Measurements from ENCODE around the gene MARCHF6. TPM values are rescaled to one million over a fixed set of nuclear protein-coding genes. Genes with fewer than 3 reads are reported as not detected.
"Not testable (repeated sequence)": the region's sequence is repeated elsewhere in the genome, so short reads cannot be mapped to it uniquely, and the experiment has no call there.

Gene MARCHF6
- total and polyA plus RNA-seq, 9 of the 15 experiments (the other 6 are each of a cell fraction or from before 2014, with no cell fraction given) = 74.1 to 456 (median 116) TPM

DNA sequence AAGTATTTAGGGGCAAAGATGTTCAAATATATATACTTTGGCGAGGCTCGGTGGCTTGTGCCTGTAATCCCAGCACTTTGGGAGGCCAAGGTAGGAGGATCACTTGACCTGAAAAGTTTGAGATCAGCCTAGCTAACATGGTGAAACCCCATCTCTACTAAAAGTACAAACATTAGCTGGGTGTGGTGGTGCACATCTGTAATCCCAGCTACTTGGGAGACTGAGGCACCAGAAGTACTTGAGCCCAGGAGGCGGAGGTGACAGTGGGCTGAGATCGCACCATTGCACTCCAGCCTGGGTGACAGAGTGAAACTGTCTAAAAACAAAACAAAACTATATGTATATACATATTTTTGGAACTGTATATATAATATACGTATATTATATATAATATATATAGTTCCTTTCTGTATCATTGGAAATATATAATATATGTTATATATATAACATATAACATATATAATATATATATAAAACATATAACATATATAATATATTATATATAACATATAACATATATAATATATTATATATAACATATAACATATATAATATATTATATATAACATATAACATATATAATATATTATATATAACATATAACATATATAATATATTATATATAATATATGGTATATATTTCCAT, 8.9 kb upstream of the MARCHF6 start:
- H3K9ac ChIP-seq (ENCODE audit: insufficient read depth in 1 of 2, low read depth in 2 of 2, low read length in 2 of 2); H3K4me1 ChIP-seq (replicated peaks in 1 of 2; ENCODE audit: control insufficient read depth in 2 of 2, insufficient read depth in 2 of 2, low read length in 2 of 2); H3K27me3 ChIP-seq (ENCODE audit: control insufficient read depth in 2 of 2, insufficient read depth in 2 of 2, low read length in 2 of 2); H2AFZ ChIP-seq (ENCODE audit: low read depth, low read length); H3K79me2 ChIP-seq (ENCODE audit: control insufficient read depth, insufficient read depth, low read length); FAIRE-seq; H3K4me3 ChIP-seq; H3K36me3 ChIP-seq (ENCODE audit: control insufficient read depth, insufficient read depth, low read length); H3K27ac ChIP-seq (ENCODE audit: extremely low read depth, low read depth, low read length); H4K20me1 ChIP-seq (replicated peaks; ENCODE audit: control insufficient read depth, insufficient read depth, low read length); H3K4me2 ChIP-seq (ENCODE audit: insufficient read depth, low read length); DNase-seq (ENCODE audit: extremely low read depth in 1 of 4, low spot score in 3 of 4); BruUV-seq (replicated peaks); intact Hi-C loops (cut with micrococcal nuclease); H3K9me1 ChIP-seq (ENCODE audit: control insufficient read depth, insufficient read depth, low read length); in situ Hi-C loops (cut with MboI); H3K9me3 ChIP-seq (replicated peaks; ENCODE audit: control insufficient read depth, insufficient read depth, low read depth, low read length); ATAC-seq; CTCF ChIA-PET (ENCODE audit: low intra/inter-chr PET ratio): not testable (repeated sequence)
- WGBS (ENCODE audit: insufficient coverage, low coverage, missing lambda C conversion rate) = 97% methylated on average over 5 of the region's 5 CpGs
- TF ChIP-seq NCOA2 (IDR thresholded peaks at IDR 0.05; ENCODE audit: partially characterized antibody in 2 of 2) = peak in 1 of 2 experiments; percentile 98
- POLR2A ChIA-PET = interaction anchor here (0.6 to 2.5 kb wide), 2 partner anchors 8 to 25 kb away, joined by 3 to 20 read pairs; partner anchors contain the start of gene MARCHF6

DNA sequence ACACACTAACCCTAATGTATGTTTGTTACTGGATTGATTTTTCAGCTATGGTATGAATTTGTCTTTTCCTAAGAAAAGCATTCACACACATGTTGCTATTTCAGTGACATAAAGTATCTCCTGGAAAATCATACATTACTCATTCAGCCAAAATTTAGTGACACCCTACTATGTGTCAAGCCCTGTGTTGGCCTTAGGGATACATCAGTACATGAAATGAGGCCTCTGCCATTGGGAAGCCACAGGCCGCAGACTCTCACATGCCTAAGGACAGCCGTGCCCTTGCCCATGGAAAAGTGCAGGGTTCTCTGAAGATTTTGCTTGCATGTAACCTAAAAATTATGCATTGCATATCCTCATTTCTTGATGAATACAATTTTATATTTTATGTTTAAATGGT, 5.2 kb upstream of the MARCHF6 start:
- ChIA-PET CTCF (ENCODE audit: low intra/inter-chr PET ratio) (no interaction called here), POLR2A (no interaction called here)
- Histone ChIP-seq H3K79me2 (ENCODE audit: control insufficient read depth, insufficient read depth, low read length) (peaks cover 22% of the 10 kb centered on the region), H3K36me3 (ENCODE audit: control insufficient read depth, insufficient read depth, low read length) (no peaks in the 10 kb centered on the region), H2AFZ (ENCODE audit: low read depth, low read length) (peak overlapping the region; percentile 48; the same call in 1 of the 2 replicates), H4K20me1 (replicated peaks; ENCODE audit: control insufficient read depth, insufficient read depth, low read length) (no peaks in the 10 kb centered on the region), H3K27me3 (ENCODE audit: control insufficient read depth in 2 of 2, insufficient read depth in 2 of 2, low read length in 2 of 2) (no peaks in the 10 kb centered on the region), H3K4me1 (replicated peaks in 1 of 2; ENCODE audit: control insufficient read depth in 2 of 2, insufficient read depth in 2 of 2, low read length in 2 of 2) (peaks cover 17 to 18% of the 10 kb centered on the region in 2 experiments), H3K27ac (ENCODE audit: extremely low read depth, low read depth, low read length) (peak overlapping the region; percentile 18; the same call in 1 of the 3 replicates), H3K9me3 (replicated peaks; ENCODE audit: control insufficient read depth, insufficient read depth, low read depth, low read length) (no peaks in the 10 kb centered on the region), H3K9me1 (ENCODE audit: control insufficient read depth, insufficient read depth, low read length) (no peaks in the 10 kb centered on the region), H3K4me3 (no peak overlapping the region), H3K9ac (ENCODE audit: insufficient read depth in 1 of 2, low read depth in 2 of 2, low read length in 2 of 2) (no peak overlapping the region), H3K4me2 (ENCODE audit: insufficient read depth, low read length) (no peak overlapping the region)
- ATAC-seq (no peak), FAIRE-seq (no peak), DNase-seq (ENCODE audit: extremely low read depth in 1 of 4, low spot score in 3 of 4) (no peak)
- intact Hi-C loops (cut with micrococcal nuclease) = no loop called here
- in situ Hi-C loops (cut with MboI) = no loop called here
- WGBS (ENCODE audit: insufficient coverage, low coverage, missing lambda C conversion rate) = 92% methylated on average over 2 of the region's 2 CpGs
- no TSS peak for BruUV-seq (replicated peaks)
- TF ChIP-seq, protein P1, sequence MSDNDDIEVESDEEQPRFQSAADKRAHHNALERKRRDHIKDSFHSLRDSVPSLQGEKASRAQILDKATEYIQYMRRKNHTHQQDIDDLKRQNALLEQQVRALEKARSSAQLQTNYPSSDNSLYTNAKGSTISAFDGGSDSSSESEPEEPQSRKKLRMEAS (CRISPR knock-in tag; IDR thresholded peaks at IDR 0.05) = no peak
- TF ChIP-seq, protein P2, sequence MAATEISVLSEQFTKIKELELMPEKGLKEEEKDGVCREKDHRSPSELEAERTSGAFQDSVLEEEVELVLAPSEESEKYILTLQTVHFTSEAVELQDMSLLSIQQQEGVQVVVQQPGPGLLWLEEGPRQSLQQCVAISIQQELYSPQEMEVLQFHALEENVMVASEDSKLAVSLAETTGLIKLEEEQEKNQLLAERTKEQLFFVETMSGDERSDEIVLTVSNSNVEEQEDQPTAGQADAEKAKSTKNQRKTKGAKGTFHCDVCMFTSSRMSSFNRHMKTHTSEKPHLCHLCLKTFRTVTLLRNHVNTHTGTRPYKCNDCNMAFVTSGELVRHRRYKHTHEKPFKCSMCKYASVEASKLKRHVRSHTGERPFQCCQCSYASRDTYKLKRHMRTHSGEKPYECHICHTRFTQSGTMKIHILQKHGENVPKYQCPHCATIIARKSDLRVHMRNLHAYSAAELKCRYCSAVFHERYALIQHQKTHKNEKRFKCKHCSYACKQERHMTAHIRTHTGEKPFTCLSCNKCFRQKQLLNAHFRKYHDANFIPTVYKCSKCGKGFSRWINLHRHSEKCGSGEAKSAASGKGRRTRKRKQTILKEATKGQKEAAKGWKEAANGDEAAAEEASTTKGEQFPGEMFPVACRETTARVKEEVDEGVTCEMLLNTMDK (IDR thresholded peaks at IDR 0.05; ENCODE audit: borderline replicate concordance, insufficient read depth, low read depth, low read length, poor library complexity, severe bottlenecking) = no peak
- TF ChIP-seq NFYB (IDR thresholded peaks at IDR 0.05; ENCODE audit: extremely low read depth, insufficient read length) = no peak
- TF ChIP-seq ZKSCAN1 (IDR thresholded peaks at IDR 0.05; ENCODE audit: low read depth, low read length) = peak; percentile 89
- TF ChIP-seq ERF (CRISPR knock-in tag; IDR thresholded peaks at IDR 0.05) = no peak
- no peak for TF ChIP-seq POLR2AphosphoS5 (IDR thresholded peaks at IDR 0.05; ENCODE audit: control insufficient read depth, insufficient read depth, low read depth, low read length)
